HCT116 (cell line): ENCODE measurements around the gene ARL6IP4. TPM values are rescaled to one million over a fixed set of nuclear protein-coding genes. Genes with fewer than 3 reads are reported as not detected.

Experiments
- ATAC-seq: fragments of 200-7000 bp; cut with Tn5 transposase; 2 replicates; pipeline ENCODE4 v1.9.1; 2020; ENCODE audit warnings: mild to moderate bottlenecking, moderate library complexity
- BruUV-seq: library from RNA; stranded (reverse); fragments of 400-500 nt; replicated peaks from 2 replicates; lab custom pipeline; 2021; lab: Mats Ljungman, UMichigan
- CTCF ChIA-PET: fragments of 300-600 bp; sonication (Branson Sonifier 250); formaldehyde crosslinking; loops from one replicate; lab custom pipeline; 2021; ENCODE audit warnings: antibody characterized with exemption; lab: Charles Lee
- POLR2A ChIA-PET: fragments of 300-600, 350-600 bp; sonication (Branson Sonifier 250); formaldehyde crosslinking; loops from one replicate; lab custom pipeline; 2021; ENCODE audit warnings: antibody characterized with exemption; lab: Charles Lee
- RAD21 ChIA-PET, 2 experiments: fragments of 300-600 bp; sonication (Branson Sonifier 250); formaldehyde crosslinking; loops; one replicate each; lab custom pipeline; 2023; ENCODE audit warnings: low total read pairs in 2 of 2; ENCODE audit not compliant: uncharacterized antibody in 2 of 2, unreplicated experiment in 2 of 2, low non-redundant PET in 1 of 2; lab: Charles Lee
- DNase-seq: peaks from one replicate; pipeline ENCODE4 v3.0.0-alpha.2; 2010; ENCODE audit warnings: low read depth, low spot score
- H2AFZ ChIP-seq: fragments of 200-600 bp; shearing (Covaris generic), sonication (generic); 2 replicates; pipeline ENCODE4 v1.6.1; 2017; ENCODE audit warnings: low read depth, mixed run types, mixed read lengths, antibody characterized with exemption, low read length; ENCODE audit not compliant: poor library complexity, severe bottlenecking
- H3K27ac ChIP-seq: 2 replicates; pipeline ENCODE4 v1.5.1; 2012; ENCODE audit warnings: low read depth, low read length
- H3K27me3 ChIP-seq: fragments of 200-600 bp; sonication (generic); 2 replicates; pipeline ENCODE4 v1.6.1; 2016; ENCODE audit warnings: mixed run types, low read length, mixed read lengths; ENCODE audit not compliant: insufficient read depth
- H3K36me3 ChIP-seq, 2 experiments: fragments of 200-500 bp in 1 of 2; fragments of 200-600 bp in 1 of 2; sonication (Bioruptor generic) in 1 of 2; sonication (generic) in 1 of 2; 2 replicates each; pipeline versions ENCODE4 v1.5.1 to v1.6.1; 2014 to 2016; ENCODE audit warnings: low read length in 2 of 2, inconsistent platforms in 1 of 2, mixed read lengths in 1 of 2, mixed run types in 1 of 2; ENCODE audit not compliant: insufficient read depth in 2 of 2, control insufficient read depth in 1 of 2
- H3K4me1 ChIP-seq, 2 experiments: fragments of 200-600 bp in 1 of 2; sonication (generic) in 1 of 2; 2 replicates each; pipeline versions ENCODE4 v1.5.1 to v1.6.1; 2012 to 2017; ENCODE audit warnings: low read length in 2 of 2, inconsistent platforms in 1 of 2, mild to moderate bottlenecking in 1 of 2, mixed read lengths in 1 of 2, mixed run types in 1 of 2, moderate library complexity in 1 of 2; ENCODE audit not compliant: insufficient read depth in 2 of 2, control insufficient read depth in 1 of 2
- H3K4me2 ChIP-seq: fragments of 200-600 bp; sonication (generic); 2 replicates; pipeline ENCODE4 v1.6.1; 2017; ENCODE audit warnings: mixed run types, low read length, mixed read lengths
- H3K4me3 ChIP-seq, 2 experiments: fragments of 200-600 bp in 1 of 2; sonication (generic) in 1 of 2; replicated peaks in 1 of 2; 2 replicates each; pipeline ENCODE4 v1.5.1; 2011 to 2016; ENCODE audit warnings: low read length in 2 of 2, control low read depth in 1 of 2, low read depth in 1 of 2, mild to moderate bottlenecking in 1 of 2, mixed read lengths in 1 of 2, mixed run types in 1 of 2
- H3K79me2 ChIP-seq: fragments of 200-600 bp; sonication (generic); 2 replicates; pipeline ENCODE4 v1.6.1; 2017; ENCODE audit warnings: mild to moderate bottlenecking, mixed run types, low read length, moderate library complexity, mixed read lengths; ENCODE audit not compliant: insufficient read depth
- H3K9ac ChIP-seq: fragments of 200-600 bp; sonication (generic); 2 replicates; pipeline ENCODE4 v1.6.1; 2016; ENCODE audit warnings: low read length, mixed read lengths
- H3K9me2 ChIP-seq: fragments of 200-600 bp; sonication (generic), shearing (Covaris generic); 2 replicates; pipeline ENCODE4 v1.6.1; 2017; ENCODE audit warnings: mixed run types, mild to moderate bottlenecking, moderate library complexity; ENCODE audit not compliant: insufficient read depth
- H3K9me3 ChIP-seq, 2 experiments: fragments of 200-500 bp in 1 of 2; fragments of 200-600 bp in 1 of 2; sonication (Bioruptor generic) in 1 of 2; sonication (generic) in 1 of 2; 2 replicates each; pipeline ENCODE4 v1.6.1; 2014 to 2017; ENCODE audit warnings: low read length in 2 of 2, mixed read lengths in 2 of 2, inconsistent platforms in 1 of 2, low read depth in 1 of 2, mild to moderate bottlenecking in 1 of 2, mixed run types in 1 of 2, moderate library complexity in 1 of 2; ENCODE audit not compliant: control insufficient read depth in 1 of 2, insufficient read depth in 1 of 2
- H4K20me1 ChIP-seq: fragments of 200-600 bp; sonication (generic), shearing (Covaris generic); 2 replicates; pipeline ENCODE4 v1.6.1; 2017; ENCODE audit warnings: mixed run types, mild to moderate bottlenecking, moderate library complexity; ENCODE audit not compliant: insufficient read depth
- CBX3 ChIP-seq: IDR thresholded peaks from 2 replicates; pipeline ENCODE4 v1.6.1; 2012; ENCODE audit warnings: low read depth
- EZH2 ChIP-seq: fragments of 200-600 bp; sonication (generic); IDR thresholded peaks from 2 replicates; pipeline ENCODE4 v1.6.1; 2017; ENCODE audit warnings: antibody characterized with exemption, mixed run types
- EZH2phosphoT487 ChIP-seq: fragments of 200-600 bp; IDR thresholded peaks from 2 replicates; pipeline ENCODE4 v1.6.1; 2018; ENCODE audit warnings: antibody characterized with exemption, borderline replicate concordance
- POLR2A ChIP-seq: IDR thresholded peaks from 2 replicates; pipeline ENCODE4 v1.7.0; 2011; ENCODE audit warnings: borderline replicate concordance; ENCODE audit not compliant: insufficient read depth, insufficient read length; ENCODE audit errors: extremely low read depth
- RAD21 ChIP-seq: IDR thresholded peaks from 2 replicates; pipeline ENCODE4 v1.6.1; 2012; ENCODE audit warnings: low read depth, mild to moderate bottlenecking
- SIN3A ChIP-seq: IDR thresholded peaks from 2 replicates; pipeline ENCODE4 v1.6.1; 2012; ENCODE audit warnings: low read depth
- SP1 ChIP-seq: IDR thresholded peaks from 2 replicates; pipeline ENCODE4 v1.6.1; 2012; ENCODE audit warnings: low read depth
- SRF ChIP-seq: IDR thresholded peaks from 2 replicates; pipeline ENCODE4 v1.6.1; 2012; ENCODE audit warnings: low read depth
- YY1 ChIP-seq: IDR thresholded peaks from 2 replicates; pipeline ENCODE4 v1.6.1; 2011; ENCODE audit warnings: low read length, low read depth, moderate library complexity, mild to moderate bottlenecking; ENCODE audit not compliant: insufficient replicate concordance; ENCODE audit errors: extremely low read depth
- intact Hi-C: fragments of 100-400 bp; cut with micrococcal nuclease; formaldehyde crosslinking; loops from 2 replicates; pipeline ENCODE4 v1.10.0; 2022
- total RNA-seq: library from RNA; stranded (reverse); gene quantifications from one replicate; pipeline ENCODE4 v1.2.1, GENCODE V29; 2021; ENCODE audit not compliant: unreplicated experiment
- TF ChIP-seq, protein P1 (sequence below): IDR thresholded peaks from 2 replicates; pipeline ENCODE4 v1.6.1; 2011; ENCODE audit warnings: mild to moderate bottlenecking, low read length, moderate library complexity; ENCODE audit not compliant: insufficient replicate concordance; ENCODE audit errors: extremely low read depth
- TF ChIP-seq, protein P2 (sequence below): IDR thresholded peaks from 2 replicates; pipeline ENCODE4 v1.6.1; 2012; ENCODE audit warnings: low read depth

Gene ARL6IP4
- total RNA-seq, 1 experiment from 2014 or later: 128 TPM

- no peak overlapping the region for H3K4me3 ChIP-seq
- no peak overlapping the region for H2AFZ ChIP-seq
- no peaks in the 10 kb centered on the region for H3K9me3 ChIP-seq
- ChIA-PET RAD21 (no interaction called here), CTCF (no interaction called here), POLR2A (no interaction called here)
- H3K27ac ChIP-seq: no peak overlapping the region
- no peaks in the 10 kb centered on the region for H3K36me3 ChIP-seq
- H3K4me2 ChIP-seq: no peak overlapping the region
- ATAC-seq: no peak
- H3K9me2 ChIP-seq: no peaks in the 10 kb centered on the region
- no peak overlapping the region for H3K9ac ChIP-seq
- BruUV-seq: no TSS peak
- no peak for DNase-seq
- no peaks in the 10 kb centered on the region for H4K20me1 ChIP-seq
- no peaks in the 10 kb centered on the region for H3K4me1 ChIP-seq
- no peak for TF ChIP-seq SP1
- TF ChIP-seq, protein P1, sequence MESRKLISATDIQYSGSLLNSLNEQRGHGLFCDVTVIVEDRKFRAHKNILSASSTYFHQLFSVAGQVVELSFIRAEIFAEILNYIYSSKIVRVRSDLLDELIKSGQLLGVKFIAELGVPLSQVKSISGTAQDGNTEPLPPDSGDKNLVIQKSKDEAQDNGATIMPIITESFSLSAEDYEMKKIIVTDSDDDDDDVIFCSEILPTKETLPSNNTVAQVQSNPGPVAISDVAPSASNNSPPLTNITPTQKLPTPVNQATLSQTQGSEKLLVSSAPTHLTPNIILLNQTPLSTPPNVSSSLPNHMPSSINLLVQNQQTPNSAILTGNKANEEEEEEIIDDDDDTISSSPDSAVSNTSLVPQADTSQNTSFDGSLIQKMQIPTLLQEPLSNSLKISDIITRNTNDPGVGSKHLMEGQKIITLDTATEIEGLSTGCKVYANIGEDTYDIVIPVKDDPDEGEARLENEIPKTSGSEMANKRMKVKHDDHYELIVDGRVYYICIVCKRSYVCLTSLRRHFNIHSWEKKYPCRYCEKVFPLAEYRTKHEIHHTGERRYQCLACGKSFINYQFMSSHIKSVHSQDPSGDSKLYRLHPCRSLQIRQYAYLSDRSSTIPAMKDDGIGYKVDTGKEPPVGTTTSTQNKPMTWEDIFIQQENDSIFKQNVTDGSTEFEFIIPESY: no peak
- no peak for TF ChIP-seq SRF
- no peak for TF ChIP-seq EZH2
- TF ChIP-seq SIN3A: no peak
- no peak for TF ChIP-seq POLR2A
- no peak for TF ChIP-seq EZH2phosphoT487
- TF ChIP-seq RAD21: no peak
- no peak for TF ChIP-seq YY1
- TF ChIP-seq, protein P2, sequence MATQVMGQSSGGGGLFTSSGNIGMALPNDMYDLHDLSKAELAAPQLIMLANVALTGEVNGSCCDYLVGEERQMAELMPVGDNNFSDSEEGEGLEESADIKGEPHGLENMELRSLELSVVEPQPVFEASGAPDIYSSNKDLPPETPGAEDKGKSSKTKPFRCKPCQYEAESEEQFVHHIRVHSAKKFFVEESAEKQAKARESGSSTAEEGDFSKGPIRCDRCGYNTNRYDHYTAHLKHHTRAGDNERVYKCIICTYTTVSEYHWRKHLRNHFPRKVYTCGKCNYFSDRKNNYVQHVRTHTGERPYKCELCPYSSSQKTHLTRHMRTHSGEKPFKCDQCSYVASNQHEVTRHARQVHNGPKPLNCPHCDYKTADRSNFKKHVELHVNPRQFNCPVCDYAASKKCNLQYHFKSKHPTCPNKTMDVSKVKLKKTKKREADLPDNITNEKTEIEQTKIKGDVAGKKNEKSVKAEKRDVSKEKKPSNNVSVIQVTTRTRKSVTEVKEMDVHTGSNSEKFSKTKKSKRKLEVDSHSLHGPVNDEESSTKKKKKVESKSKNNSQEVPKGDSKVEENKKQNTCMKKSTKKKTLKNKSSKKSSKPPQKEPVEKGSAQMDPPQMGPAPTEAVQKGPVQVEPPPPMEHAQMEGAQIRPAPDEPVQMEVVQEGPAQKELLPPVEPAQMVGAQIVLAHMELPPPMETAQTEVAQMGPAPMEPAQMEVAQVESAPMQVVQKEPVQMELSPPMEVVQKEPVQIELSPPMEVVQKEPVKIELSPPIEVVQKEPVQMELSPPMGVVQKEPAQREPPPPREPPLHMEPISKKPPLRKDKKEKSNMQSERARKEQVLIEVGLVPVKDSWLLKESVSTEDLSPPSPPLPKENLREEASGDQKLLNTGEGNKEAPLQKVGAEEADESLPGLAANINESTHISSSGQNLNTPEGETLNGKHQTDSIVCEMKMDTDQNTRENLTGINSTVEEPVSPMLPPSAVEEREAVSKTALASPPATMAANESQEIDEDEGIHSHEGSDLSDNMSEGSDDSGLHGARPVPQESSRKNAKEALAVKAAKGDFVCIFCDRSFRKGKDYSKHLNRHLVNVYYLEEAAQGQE: no peak
- TF ChIP-seq CBX3: no peak
- H3K79me2 ChIP-seq: no peaks in the 10 kb centered on the region
- intact Hi-C loops: no loop called here
- no peaks in the 10 kb centered on the region for H3K27me3 ChIP-seq
These were observed 42.4 kb downstream of the ARL6IP4 start for GRCh38 chr12:123022846-123023245.
